GM19193 (cell line): ENCODE measurements around the gene CLK1.

Source experiments
- POLR2A ChIP-seq: IDR thresholded peaks from 4 replicates; pipeline ENCODE4 v1.6.1; 2011; ENCODE audit not compliant: insufficient read depth, insufficient read length; ENCODE audit errors: extremely low read depth

Gene CLK1

GRCh38 chr2:200829258-200829655 lies 35.2 kb downstream of the CLK1 start:
- no peak for TF ChIP-seq POLR2A

- TF ChIP-seq POLR2A, result no peak
Measured at GRCh38 chr2:200828572-200829257, 35.7 kb downstream of the CLK1 start.

GRCh38 chr2:200828104-200828503 lies 36.4 kb downstream of the CLK1 start:
- peak; percentile 1 for TF ChIP-seq POLR2A

GRCh38 chr2:200821686-200822245 lies 42.7 kb downstream of the CLK1 start:
- TF ChIP-seq POLR2A, result no peak

- no peak for TF ChIP-seq POLR2A
Measured at GRCh38 chr2:200820573-200821234, 43.8 kb downstream of the CLK1 start.

GRCh38 chr2:200814917-200815316 lies 49.5 kb downstream of the CLK1 start:
- no peak for TF ChIP-seq POLR2A

GRCh38 chr2:200814276-200814815 lies 50.1 kb downstream of the CLK1 start:
- no peak for TF ChIP-seq POLR2A

GRCh38 chr2:200812122-200813022 lies 52.1 kb downstream of the CLK1 start:
- no peak for TF ChIP-seq POLR2A

- TF ChIP-seq POLR2A, result peak; percentile 96
Measured at GRCh38 chr2:200811333-200812121, 52.9 kb downstream of the CLK1 start, which contains the start of gene BZW1. Gene BZW1 (plus strand): TSS chr2:200811910. CDS start chr2:200813218, 1,308 bp downstream.

- no peak for TF ChIP-seq POLR2A
Measured at GRCh38 chr2:200810998-200811332, 53.5 kb downstream of the CLK1 start.

GRCh38 chr2:200810252-200810997 lies 54.0 kb downstream of the CLK1 start:
- no peak for TF ChIP-seq POLR2A

- no peak for TF ChIP-seq POLR2A
Measured at GRCh38 chr2:200809506-200810251, 54.8 kb downstream of the CLK1 start.
